Lower leg skin (tissue), 3 donors: Measurements from ENCODE around the gene NCOA4.

Source experiments
- CTCF ChIP-seq, 3 donors: fragments of 450-650 bp; IDR thresholded peaks; one replicate each; pipeline ENCODE4 v1.5.1; 2016; ENCODE audit warnings: antibody characterized with exemption in 3 of 3, mild to moderate bottlenecking in 3 of 3, moderate library complexity in 2 of 3
- POLR2A ChIP-seq, 2 donors: fragments of 450-650 bp; IDR thresholded peaks; one replicate each; pipeline ENCODE4 v1.6.1; 2016 to 2017; ENCODE audit warnings: antibody characterized with exemption in 2 of 2, mild to moderate bottlenecking in 1 of 2, moderate library complexity in 1 of 2

GRCh38 chr10:46060706-46061105, 30.3 kb upstream of the NCOA4 start:
- TF ChIP-seq POLR2A (IDR thresholded peaks at IDR 0.05) (no peak), CTCF (IDR thresholded peaks at IDR 0.05) (no peak)
